Stimulated activated CD8-positive, alpha-beta memory T cell treated with anti-CD3 and anti-CD28 coated beads, Interleukin-12 subunit alpha, Interleukin-12 subunit beta, amount 100 ng/mL, for 24 hours (primary cell): ENCODE measurements around the gene CCKAR.

Experiments
- DNase-seq: peaks from one replicate; pipeline ENCODE4 v3.0.0-alpha.2; 2020; ENCODE audit errors: extremely low read depth

CCKAR gene

GRCh38 chr4:26459756-26460530 lies 30.3 kb downstream of the CCKAR start:
- no peak for DNase-seq

DNA sequence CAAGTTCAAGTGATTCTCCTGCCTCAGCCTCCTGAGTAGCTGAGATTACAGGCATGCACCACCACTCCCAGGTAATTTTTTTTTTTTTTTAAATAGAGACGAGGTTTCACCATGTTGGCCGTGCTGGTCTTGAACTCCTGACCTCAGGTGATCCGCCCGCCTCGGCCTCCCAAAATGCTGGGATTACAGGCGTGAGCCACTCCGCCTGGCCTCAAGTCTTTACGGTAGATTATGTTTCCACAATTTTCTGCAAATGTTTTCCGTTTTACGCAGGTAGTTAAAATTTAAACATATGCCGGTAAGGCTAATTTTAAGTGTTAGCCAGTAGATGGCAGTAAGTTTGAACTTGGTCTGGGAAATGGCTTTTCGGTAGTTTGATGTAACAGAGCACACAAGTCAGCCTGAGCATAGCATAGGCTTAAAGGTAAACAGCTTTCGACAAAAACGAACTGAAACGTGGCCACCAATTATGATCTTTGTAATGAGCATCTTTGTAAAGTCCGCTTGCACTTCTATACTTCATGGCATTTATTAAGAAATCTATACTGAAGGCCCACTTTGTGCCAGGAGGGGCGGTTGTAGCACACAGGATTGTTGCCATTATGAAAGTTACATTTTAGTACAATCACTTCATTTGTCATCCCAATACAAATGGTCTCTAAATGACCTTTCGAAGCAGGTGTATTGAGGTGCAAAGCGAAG lies 31.1 kb downstream of the CCKAR start:
- no peak for DNase-seq

- DNase-seq, result no peak
These were observed 32.1 kb downstream of the CCKAR start for GRCh38 chr4:26458157-26458561.

GRCh38 chr4:26457412-26457811 lies 32.9 kb downstream of the CCKAR start:
- no peak for DNase-seq

- DNase-seq, result no peak
These were observed 34.7 kb downstream of the CCKAR start for GRCh38 chr4:26455571-26455970.

DNA sequence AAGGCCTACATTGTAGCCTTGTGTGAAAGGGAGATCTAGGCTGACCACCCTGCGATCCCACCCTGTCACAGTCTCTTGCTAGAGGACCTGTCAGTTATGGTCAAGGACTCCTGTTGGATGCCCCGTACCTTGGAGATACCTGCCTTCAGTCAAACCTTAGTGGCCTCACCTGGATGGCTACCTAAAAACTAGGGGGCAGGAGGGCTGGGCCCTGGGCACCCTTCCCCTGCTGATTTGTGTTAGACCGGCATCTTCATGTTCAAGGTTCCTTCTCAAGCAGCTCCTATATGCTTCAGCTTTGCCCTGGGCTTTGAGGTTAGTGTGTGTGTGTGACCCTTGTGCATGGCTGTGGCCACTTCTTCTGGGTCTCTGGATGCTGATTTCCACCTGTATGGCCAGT lies 35.3 kb downstream of the CCKAR start:
- no peak for DNase-seq

- DNase-seq, result no peak
These were observed 37.4 kb downstream of the CCKAR start for GRCh38 chr4:26452565-26453531.

GRCh38 chr4:26451597-26451996 lies 38.7 kb downstream of the CCKAR start:
- no peak for DNase-seq

DNA sequence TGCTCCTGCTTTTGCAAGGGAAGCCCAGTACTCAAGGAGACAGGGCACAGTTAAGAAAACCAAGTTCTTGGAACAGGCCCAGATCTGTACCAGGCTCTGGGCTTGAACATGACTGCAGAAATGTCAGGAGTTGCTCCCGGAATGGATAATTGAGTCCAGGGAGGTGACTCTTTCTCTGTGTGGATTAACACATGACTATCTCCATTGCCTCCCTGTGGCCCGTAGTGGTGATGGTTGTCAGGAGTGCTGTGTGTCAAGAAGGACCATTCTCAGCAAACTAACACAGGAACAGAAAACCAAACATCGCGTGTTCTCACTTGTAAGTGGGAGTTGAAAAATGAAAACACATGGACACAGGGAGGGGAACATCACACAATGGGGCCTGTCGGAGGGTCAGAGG lies 39.9 kb downstream of the CCKAR start:
- no peak for DNase-seq

- no peak for DNase-seq
These were observed 42.9 kb downstream of the CCKAR start for GRCh38 chr4:26447378-26447777.

- no peak for DNase-seq
These were observed 48.5 kb downstream of the CCKAR start for GRCh38 chr4:26441771-26442170.

DNA sequence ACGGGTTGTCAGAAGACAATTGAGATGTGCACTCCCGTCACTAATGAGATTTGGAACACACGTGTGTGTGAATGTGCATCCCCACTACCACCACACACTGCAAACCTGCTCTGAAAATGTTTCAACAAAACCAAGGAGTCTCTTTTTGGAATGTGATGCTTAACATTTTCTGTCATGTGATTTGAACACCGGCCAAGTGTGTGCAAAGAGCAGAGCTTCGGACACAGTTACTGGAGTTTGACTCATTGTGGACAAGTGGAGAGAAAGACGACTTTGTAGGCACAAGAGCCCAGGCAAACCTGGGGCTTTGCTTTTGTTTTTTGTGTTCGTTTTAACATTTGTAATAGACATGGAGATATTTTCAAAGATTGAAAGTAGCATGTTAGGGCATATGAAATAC lies 49.2 kb downstream of the CCKAR start:
- no peak for DNase-seq

DNA sequence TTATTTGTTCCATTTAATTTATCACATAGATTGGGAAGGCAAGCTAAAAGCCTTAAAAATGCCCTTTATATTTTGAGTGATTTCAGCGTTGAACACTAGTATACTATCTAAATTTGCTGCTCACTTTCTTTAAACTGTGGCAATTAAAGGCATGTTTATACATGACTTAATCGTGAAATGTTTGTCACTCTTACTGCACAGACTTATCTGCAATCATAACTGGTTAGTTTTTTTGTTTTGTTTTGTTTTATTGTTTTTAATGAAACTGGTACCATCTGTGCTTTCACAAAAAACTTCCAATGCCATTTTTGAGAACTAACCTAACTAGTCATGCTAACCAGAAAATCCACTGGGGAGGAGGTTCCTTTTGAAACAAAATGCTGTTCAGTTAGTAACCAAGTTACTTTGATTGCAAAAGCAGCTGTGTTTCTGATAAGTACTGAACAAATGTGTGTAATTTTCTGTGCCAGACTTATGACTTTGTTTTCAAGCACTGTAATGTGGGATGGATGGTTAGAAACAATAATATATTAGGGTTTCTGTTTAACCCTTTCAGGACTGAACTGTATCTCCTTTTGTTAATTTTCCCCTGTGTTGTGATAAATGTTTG lies 56.1 kb downstream of the CCKAR start:
- DNase-seq, result no peak

GRCh38 chr4:26433556-26433955 lies 56.7 kb downstream of the CCKAR start:
- DNase-seq, result no peak

DNA sequence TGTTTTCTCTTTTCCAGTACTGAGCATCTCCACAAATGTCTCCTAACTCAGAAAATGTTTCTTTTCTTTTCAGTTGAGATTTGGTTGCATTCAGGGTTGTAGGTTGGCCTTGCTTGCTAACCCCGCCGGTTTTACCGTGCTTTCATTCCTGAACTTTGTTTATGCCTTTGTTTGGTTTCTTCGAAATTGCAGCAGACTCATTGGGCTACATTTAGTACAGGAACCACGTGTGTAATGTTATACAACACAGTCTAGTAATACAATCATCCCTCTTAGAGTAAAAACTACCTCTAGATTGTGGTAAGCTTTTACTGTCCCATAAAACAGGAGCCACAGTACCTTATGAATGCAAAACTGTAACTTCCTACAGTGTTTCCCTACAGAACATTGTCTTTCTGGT lies 57.9 kb downstream of the CCKAR start:
- no peak for DNase-seq

- DNase-seq, result no peak
These were observed 58.7 kb downstream of the CCKAR start for GRCh38 chr4:26431461-26432180.
